GM18505 (cell line): Measurements from ENCODE around the gene GLI2.

Experiments used
- ATAC-seq: cut with Tn5 transposase; IDR thresholded peaks from one replicate; pipeline ENCODE4 v1.9.1; 2021; ENCODE audit not compliant: unreplicated experiment
- POLR2A ChIP-seq: IDR thresholded peaks from 4 replicates; pipeline ENCODE4 v1.6.1; 2011; ENCODE audit warnings: borderline replicate concordance; ENCODE audit not compliant: insufficient read depth, insufficient read length; ENCODE audit errors: extremely low read depth

The GLI2 gene

DNA sequence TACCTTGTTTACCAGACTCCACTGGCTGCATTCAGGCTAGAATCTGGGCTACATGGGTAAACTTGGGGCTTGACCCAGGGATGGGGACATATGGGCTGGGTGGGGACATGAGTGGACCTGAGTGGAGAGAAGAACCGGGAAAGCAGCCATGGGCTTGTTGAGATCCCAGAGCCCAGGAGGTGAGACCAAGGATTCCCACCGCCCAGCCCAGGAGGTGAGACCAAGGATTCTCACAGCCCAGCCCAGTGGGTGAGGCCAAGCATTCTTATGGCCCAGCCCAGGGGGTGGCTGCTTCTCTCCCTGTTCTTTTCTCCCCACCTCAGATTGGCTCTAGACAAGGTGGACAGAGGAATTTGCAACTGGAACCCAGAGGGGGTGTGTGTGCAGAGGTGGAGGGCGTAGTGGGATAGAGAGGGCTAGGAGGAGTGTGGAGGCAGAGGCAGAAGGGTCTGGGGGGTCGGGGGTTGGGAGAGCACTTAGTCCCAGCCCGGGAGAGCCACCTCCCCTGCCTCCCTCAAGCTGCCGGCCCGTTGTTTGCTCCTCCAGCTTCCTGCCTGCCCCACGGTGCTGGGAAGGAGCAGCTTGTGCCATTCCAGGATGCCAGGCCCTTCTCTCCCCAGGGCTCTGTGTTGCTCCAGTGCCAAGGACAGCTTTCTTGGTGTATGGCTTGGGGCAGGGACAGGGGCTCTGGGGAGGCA, 25.6 kb downstream of the GLI2 start:
- ATAC-seq = no peak
- no peak for TF ChIP-seq POLR2A

DNA sequence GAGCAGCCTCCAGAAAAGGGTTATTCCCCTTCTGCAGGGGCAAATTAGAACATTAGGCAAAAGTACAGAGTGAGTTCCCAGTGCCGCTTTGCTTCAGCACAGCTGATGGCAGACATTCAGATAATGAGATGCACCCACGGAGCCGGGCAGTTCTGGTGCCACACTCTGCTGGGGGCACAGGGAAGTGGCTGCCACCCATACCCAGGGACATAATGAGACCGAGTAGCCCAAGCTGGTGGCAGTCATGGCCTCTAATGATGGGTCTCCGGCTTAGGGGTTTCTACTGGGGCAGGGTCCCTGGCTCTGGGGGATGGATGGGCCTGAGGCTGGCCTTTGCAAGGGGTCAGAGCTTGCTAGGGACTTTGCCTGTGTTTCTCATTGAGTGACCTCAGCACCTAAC, 26.2 kb downstream of the GLI2 start:
- no peak for ATAC-seq
- TF ChIP-seq POLR2A = no peak

DNA sequence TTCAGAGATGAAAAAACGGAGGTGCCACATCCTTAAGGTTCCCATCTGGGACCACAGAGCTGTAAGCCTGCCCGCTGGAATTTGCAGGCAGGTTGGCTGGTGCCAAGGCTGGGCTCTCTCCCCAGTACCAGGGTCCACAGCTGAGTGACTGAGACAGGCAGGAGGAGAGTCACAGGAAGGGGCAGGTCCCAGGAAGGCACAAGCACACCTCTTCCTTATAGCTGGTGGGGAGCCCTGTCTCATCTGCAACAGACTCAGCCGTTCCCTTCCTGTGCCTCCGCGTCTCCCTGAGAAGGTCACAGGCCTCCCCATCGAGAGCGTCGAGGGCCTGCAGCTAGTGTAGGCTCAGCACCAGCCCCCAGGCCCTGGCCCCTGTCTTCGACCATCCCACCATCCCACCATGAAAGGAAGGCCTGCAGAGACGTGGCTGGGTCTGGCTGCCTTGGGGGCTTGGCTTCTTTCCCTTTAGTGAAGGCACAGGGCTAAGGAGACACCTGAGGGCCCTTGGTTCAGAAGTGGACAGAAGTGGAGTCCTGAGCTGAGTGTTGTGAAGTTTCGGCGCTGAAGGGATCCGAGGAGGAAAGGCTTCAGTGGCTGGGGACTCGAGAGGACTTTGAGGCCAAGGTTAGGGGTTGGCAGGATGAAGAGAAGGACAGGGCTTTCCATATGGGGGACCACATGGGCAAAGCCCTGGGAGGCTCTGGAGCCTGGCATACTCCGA, 26.8 kb downstream of the GLI2 start:
- no peak for ATAC-seq
- TF ChIP-seq POLR2A = no peak

DNA sequence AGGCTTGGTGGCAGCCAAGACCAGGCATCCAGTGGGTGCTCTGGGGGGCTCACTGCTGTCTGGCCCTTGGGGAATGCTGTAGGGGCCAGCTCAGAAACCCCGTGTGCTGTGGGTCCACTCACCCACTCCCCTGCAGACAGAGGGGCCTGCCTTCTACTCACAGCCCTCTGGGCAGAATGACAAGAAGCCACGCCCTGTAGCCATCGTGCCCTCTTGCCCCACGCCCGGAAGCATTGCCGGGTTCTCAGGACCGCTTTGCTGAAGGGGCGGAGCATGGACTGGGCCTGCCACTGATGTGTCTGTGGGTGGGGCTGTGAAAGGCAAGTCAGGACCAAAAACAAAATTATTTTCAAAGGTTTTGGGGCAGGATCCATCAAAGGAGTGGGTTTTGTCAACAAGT, 27.8 kb downstream of the GLI2 start:
- no peak for ATAC-seq
- TF ChIP-seq POLR2A = no peak

DNA sequence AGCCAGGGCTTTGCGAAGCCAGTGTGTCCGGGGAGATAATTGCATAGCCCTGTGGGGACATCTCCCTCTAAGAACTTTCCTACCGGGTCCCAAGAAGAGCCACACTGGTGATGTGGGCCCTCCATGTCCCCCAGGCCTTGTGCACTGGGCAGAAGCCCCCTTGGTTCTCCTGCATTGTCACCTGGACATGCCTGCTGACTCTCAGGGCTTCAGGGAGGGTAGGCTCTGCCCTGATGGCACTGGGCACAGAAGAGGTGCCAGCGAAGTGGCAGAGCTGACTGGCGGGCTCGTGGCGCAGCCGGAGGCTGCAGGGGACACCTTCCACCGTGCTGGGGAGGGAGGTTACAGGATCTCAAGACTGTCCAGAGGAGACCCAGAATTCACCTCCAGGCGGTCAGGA, 28.3 kb downstream of the GLI2 start:
- ATAC-seq = no peak
- no peak for TF ChIP-seq POLR2A

DNA sequence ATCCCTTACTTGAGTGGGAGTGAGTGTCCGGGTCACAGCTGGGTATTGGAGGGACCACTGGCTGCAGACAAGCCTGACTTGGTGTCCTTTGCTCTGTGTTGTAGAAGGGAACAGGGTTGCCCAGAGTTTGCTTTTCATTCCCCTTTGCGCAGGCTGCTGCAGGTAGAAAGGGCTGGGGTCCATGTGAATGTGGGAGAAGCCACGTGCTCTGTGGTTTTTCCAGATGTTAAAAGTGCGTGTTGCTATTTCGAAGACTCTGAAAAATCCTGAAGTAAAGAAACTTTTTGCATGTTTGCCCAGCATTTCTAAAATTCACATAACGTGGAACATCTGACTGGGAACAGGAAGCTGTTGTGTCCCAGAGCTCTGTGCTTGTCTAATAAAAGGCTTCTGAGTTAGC, 28.8 kb downstream of the GLI2 start:
- no peak for TF ChIP-seq POLR2A
- no peak for ATAC-seq

DNA sequence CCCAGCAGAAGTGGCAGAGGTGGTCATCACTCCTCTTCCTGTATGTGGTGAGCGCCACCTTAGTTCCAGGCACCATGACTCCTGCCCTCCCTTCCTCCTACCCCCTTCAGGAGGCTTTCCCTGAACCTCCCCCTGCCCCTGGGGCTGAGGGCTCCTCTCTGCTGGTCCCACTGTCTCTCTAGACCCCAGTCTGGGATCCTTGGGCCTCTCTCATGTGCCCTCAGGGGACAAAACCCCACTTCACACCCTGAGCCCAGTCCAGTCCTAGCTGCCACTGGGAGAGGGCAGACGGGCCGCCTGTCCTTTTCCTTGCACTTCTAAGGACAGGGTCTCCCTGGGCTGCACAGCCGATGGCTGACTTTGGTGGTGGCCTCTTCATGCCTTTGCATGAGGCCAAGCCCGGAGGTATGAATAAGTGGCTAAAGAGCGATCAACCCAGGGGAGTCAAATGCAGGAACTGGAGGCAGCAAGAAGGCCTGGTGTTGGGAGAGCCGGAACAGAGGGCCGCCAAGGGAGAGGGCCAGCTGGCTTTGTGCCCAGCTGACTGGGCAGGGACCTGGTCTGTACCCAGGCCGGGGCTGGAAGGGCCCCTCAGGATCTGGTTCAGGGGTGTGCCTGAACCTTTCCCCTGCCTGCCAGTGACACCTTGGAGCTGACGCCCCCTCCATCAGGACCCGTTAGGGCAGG, 29.5 kb downstream of the GLI2 start:
- TF ChIP-seq POLR2A = no peak
- ATAC-seq = no peak

DNA sequence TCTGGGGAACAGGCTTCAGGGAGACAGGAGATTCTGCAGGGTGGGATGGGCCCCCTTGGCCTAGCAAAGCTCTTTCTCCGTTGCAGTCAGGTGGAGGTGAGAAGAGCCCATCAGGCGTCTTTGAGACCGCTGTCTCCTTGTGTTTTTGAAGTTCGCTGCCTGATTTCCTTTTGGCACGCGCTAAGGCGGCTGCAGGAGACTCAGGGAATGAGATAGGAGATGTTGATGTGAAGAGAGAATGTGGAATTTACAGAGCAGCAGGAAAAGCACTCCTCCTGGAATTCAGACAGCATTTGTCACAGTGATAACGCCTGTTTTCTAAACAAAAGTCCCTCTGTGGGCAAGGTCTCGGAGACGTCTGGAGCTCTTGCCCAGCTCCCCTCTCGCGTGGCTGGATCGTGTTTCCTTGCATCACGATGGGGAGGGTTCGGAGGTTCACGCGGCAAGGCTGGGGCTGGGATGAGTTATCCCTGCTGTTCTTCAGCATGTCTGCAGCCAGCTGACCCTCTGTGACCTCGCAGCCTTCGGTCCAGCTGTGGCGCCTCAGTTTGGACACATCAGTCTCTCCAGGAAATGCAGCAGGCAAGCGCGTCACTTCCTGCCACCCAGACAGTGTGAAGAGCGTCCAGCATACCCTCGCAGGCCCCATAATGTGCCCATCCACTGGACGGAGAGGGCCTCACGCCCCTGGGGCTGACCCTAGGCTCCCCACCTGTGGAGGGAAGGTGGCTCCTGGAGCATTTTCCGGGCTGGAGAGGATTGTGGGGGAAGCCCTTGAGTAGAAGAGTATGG, 30.2 kb downstream of the GLI2 start:
- no peak for ATAC-seq
- TF ChIP-seq POLR2A = no peak

DNA sequence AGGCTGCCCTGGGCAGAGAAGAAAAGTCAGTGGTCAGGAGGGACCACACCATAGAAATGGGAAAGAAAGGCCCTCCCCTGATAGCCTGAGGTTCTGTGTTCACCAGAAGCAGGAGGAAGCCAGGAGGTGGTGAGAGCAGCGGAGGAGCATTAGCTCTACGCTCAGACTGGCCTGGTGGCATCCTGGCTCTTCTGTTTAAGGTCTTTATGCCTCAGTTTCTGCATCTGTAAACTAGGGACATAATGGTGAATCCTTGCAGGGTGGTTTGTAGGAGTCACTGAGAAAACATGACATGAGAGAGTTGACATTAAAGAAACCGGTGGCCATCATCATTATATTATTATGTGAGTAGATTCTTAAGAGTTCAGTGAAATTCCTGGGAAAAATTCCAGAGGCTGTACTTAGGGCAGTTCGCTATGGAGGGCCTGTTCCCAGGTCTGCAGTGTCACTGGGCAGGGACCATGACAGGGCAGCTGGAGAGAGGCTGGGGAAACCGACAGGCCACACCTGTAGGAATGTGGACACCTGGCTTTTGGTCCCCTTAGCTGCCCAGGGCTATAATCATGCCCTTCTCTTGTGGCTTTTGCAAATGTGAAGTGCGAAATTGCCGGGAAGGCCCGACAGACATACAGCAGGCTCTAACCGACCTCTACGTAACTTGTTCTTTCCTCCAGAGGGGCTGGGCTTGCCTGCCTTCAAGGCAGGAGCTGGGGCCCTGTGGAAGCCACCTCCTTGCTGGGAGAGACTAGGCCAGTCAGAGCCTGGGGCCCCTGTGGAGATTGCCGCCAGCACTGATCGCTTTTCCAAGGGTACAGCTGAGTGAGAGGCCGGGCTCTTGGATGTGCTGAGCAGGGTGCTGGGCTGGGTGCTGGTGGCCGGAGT, 31.0 kb downstream of the GLI2 start:
- ATAC-seq = no peak
- TF ChIP-seq POLR2A = no peak

DNA sequence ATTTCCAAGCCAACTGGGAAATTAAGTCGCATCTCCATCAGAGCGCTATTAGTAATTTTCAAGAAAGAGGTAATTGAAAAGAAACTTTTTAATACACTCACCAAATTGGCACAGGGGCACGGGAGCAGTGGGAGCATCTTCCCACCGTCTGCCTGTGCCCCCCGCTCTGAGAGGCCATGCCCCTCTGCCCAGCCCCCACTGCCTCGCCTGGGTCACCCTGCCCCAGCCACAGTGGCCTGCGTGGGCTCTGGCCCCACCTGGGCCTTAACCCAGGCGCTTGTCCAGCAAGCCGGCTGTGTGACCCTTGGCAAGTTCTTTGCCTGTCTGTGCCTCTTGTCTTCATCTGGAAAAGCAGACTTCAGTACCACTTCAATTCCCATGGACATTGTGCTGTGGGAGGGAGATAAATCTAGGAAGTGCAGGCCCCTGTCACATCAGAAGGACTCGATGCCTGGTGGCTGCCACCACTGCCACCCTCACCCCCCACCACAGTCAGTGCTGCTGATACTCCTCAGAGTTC, 31.9 kb downstream of the GLI2 start:
- no peak for TF ChIP-seq POLR2A
- no peak for ATAC-seq

DNA sequence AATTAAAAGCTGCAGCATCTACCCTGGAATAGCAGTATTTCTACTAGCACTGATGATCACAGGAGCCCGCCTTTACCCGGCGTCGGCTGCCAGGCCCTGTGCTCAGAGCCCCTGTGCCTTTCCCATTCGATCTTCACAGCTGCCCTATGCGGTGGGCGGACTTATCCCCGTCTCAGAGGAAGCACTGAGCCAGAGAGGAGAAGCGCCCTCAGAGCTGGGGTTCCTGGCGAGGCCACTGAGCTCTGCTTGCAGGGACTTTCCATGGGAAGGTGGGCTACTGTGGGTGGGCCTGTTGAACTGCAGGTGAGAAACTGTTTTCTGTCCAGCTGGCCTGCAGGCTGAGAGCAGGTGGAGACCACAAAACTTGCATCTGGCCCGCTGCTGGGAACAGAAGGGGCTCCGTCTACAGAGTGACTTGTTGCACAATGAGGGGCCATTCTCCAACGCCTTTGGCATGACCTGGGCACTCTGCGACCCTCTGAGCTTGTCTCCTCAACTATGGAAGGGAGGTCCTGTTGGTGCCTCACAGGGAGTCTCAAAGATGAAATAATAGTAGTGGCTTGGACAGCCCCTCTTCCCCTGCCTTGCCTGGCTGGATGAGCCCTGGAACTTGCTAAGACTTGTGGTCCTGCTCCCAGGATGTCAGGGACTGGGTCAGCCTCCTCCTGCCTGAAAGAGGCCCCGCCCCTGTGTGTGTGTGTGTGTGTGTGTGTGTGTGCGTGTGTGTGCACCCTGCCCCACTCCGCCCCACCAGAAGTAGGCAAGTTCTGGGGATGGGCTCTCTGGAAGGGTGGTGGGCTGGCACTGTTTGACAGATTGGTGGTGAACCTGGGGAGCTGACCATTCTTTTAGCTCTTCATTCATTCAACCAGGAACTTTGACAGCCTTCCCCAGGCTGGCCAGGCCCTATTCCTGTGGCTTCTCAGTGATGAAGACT, 32.7 kb downstream of the GLI2 start:
- ATAC-seq = no peak
- no peak for TF ChIP-seq POLR2A
